B cell (primary cell): ENCODE results near the gene WDR82.

Experiments used
- CTCF ChIP-seq: fragments of 200-600 bp; IDR thresholded peaks from one replicate; pipeline ENCODE4 v1.8.0; 2022; ENCODE audit warnings: antibody characterized with exemption, mild to moderate bottlenecking
- EZH2 ChIP-seq: IDR thresholded peaks from 2 replicates; pipeline ENCODE4 v1.6.1; 2012; ENCODE audit warnings: borderline replicate concordance, low read depth, mild to moderate bottlenecking, moderate library complexity, low read length; ENCODE audit not compliant: insufficient read depth, poor library complexity, severe bottlenecking

DNA sequence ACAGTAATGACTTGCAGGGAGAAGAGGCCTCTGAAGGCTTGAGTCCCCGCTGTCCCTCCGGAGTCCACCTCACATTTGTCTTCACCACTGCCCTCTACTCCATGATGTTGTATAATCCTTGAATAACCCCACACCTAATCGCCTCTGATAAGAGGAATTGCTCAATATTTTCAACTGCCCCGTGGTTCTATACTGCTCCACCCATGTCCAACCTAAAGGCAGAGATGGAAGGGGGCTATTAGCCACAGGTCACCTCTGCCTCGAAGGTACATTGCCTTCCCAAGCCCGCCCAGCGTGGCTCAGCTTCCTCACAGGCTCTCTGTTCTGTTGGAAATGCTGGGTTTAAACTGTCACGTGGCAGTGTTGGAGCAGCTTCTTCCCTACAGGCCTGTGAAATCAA lies 65.4 kb downstream of the WDR82 start:
- no peak for TF ChIP-seq CTCF
- no peak for TF ChIP-seq EZH2
